ENCODE results near the gene SEPTIN7.

SEPTIN7 gene

DNA sequence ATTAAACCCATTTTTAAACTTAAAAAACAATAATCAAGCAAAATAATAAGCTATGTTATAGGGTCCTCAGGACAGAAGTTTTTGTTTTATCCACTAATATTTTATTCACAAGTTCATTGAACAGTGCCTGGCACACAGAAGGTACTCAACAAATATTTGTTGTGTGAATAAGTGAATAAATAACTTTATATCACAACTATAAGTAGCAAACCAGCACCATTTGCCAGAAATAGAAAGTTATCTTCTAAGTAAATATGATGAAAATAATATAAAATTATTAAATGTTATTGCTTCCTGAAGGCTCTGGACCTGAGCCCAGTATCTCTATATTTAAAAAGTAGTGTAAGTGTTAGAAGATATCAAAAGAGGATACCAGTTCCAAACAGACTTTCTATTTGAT is 29.1 kb upstream of the SEPTIN7 start:
- no peaks in the 10 kb centered on the region for H3K36me3 Mint-ChIP-seq (ENCODE audit: insufficient read depth)
- H3K4me1 Mint-ChIP-seq: no peaks in the 10 kb centered on the region
- no peak for DNase-seq (ENCODE audit: low spot score in 2 of 2)
- no peak overlapping the region for H3K4me3 Mint-ChIP-seq
- H3K9me3 Mint-ChIP-seq: no peaks in the 10 kb centered on the region
- ATAC-seq (replicated peaks; ENCODE audit: extremely low read depth, poor library complexity, severe bottlenecking): no peak
- H3K27ac Mint-ChIP-seq (ENCODE audit: low read depth): no peak overlapping the region
- H3K27me3 Mint-ChIP-seq: no peaks in the 10 kb centered on the region

DNA sequence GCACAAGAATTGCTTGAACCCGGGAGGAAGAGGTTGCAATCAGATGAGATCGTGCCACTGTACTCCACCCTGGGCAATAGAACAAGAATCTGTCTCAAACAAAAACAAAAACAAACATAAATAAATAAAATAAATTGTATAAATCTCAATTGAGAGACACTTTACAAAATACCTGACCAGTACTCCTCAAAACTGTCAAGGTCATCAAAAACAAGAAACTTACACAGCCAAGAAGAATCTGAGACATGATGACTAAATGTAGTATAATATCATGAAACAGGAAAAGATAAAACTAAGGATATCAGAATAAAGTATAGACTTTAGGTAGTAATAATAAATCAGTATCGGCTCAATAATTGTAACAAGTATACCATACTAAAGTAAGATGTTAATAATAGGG is 26.9 kb upstream of the SEPTIN7 start:
- Mint-ChIP-seq H3K9me3 (no peaks in the 10 kb centered on the region), H3K27me3 (no peaks in the 10 kb centered on the region), H3K36me3 (ENCODE audit: insufficient read depth) (no peaks in the 10 kb centered on the region), H3K4me1 (no peaks in the 10 kb centered on the region), H3K27ac (ENCODE audit: low read depth) (no peak overlapping the region), H3K4me3 (no peak overlapping the region)
- no peak for ATAC-seq (replicated peaks; ENCODE audit: extremely low read depth, poor library complexity, severe bottlenecking)
- DNase-seq (ENCODE audit: low spot score in 2 of 2): no peak

DNA sequence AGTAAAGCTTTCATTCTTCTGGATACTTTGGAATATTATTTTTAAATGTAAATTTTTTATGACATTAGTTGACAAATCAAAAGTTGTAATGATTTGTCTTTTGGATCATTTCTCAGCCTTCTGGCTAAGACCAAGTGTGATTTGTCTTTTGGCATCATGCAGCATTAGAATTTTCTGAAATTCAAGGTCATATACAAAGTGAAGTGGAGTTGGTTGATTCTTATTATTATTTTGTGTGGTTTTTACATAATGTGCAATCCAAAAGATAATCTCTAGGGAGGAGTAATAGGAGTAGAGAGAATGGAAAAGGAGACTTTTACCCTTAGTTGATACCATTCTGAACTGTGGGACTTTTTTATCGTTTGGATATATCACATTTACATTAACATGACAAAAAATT is 24.2 kb upstream of the SEPTIN7 start:
- Mint-ChIP-seq H3K27me3 (no peaks in the 10 kb centered on the region), H3K4me3 (no peak overlapping the region), H3K27ac (ENCODE audit: low read depth) (no peak overlapping the region), H3K36me3 (ENCODE audit: insufficient read depth) (no peaks in the 10 kb centered on the region), H3K9me3 (no peaks in the 10 kb centered on the region), H3K4me1 (no peaks in the 10 kb centered on the region)
- ATAC-seq (replicated peaks; ENCODE audit: extremely low read depth, poor library complexity, severe bottlenecking) (no peak), DNase-seq (ENCODE audit: low spot score in 2 of 2) (no peak)

- DNase-seq (ENCODE audit: low spot score in 2 of 2): no peak
- H3K27ac Mint-ChIP-seq (ENCODE audit: low read depth): no peak overlapping the region
- H3K36me3 Mint-ChIP-seq (ENCODE audit: insufficient read depth): no peaks in the 10 kb centered on the region
- H3K27me3 Mint-ChIP-seq: no peaks in the 10 kb centered on the region
- no peaks in the 10 kb centered on the region for H3K9me3 Mint-ChIP-seq
- no peak overlapping the region for H3K4me3 Mint-ChIP-seq
- H3K4me1 Mint-ChIP-seq: no peaks in the 10 kb centered on the region
- ATAC-seq (replicated peaks; ENCODE audit: extremely low read depth, poor library complexity, severe bottlenecking): no peak
Measured at GRCh38 chr7:35777121-35777520, 23.7 kb upstream of the SEPTIN7 start.

- no peak overlapping the region for H3K27ac Mint-ChIP-seq (ENCODE audit: low read depth)
- DNase-seq (ENCODE audit: low spot score in 2 of 2) (no peak), ATAC-seq (replicated peaks; ENCODE audit: extremely low read depth, poor library complexity, severe bottlenecking) (no peak)
- H3K4me3 Mint-ChIP-seq: no peak overlapping the region
- H3K4me1 Mint-ChIP-seq: no peaks in the 10 kb centered on the region
- no peaks in the 10 kb centered on the region for H3K36me3 Mint-ChIP-seq (ENCODE audit: insufficient read depth)
- no peaks in the 10 kb centered on the region for H3K27me3 Mint-ChIP-seq
- H3K9me3 Mint-ChIP-seq: no peaks in the 10 kb centered on the region
Measured at GRCh38 chr7:35780070-35780469, 20.8 kb upstream of the SEPTIN7 start.

- no peak overlapping the region for H3K4me3 Mint-ChIP-seq
- no peaks in the 10 kb centered on the region for H3K4me1 Mint-ChIP-seq
- H3K36me3 Mint-ChIP-seq (ENCODE audit: insufficient read depth): no peaks in the 10 kb centered on the region
- no peaks in the 10 kb centered on the region for H3K9me3 Mint-ChIP-seq
- H3K27me3 Mint-ChIP-seq: no peaks in the 10 kb centered on the region
- no peak for ATAC-seq (replicated peaks; ENCODE audit: extremely low read depth, poor library complexity, severe bottlenecking)
- H3K27ac Mint-ChIP-seq (ENCODE audit: low read depth): no peak overlapping the region
- no peak for DNase-seq (ENCODE audit: low spot score in 2 of 2)
Measured at GRCh38 chr7:35781200-35781701, 19.6 kb upstream of the SEPTIN7 start.

DNA sequence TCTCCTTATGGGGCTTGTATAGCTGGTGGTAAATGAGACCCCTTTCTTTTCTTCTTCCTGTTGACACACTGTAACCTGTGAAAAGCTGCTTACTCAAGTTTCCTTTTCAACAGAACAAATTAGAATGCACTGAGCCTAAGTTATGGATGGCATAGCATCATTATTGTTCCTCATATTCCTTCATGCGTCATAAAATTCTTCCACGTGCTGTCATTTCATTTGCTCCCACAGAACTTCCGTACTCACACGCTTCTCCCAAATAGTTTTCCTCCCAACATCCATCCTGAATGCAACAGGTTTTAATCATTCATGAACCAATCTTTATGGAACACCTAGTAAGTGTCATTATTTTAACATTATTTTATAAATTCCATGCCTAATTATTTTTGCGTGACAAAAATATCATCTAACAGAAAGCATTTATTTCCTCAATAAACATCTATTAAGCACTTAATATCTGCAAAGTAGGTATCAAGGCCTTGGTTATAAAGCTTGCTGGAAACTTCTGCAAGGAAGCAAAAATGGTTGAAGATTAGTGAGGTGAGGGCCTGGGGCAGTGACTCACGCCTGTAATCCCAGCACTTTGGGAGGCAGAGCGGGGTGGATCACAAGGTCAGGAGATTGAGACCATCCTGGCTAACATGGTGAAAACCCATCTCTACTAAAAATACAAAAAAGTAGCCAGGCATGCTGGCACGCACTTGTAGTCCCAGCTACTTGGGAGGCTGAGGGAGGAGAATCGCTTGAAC is 18.9 kb upstream of the SEPTIN7 start:
- ATAC-seq (replicated peaks; ENCODE audit: extremely low read depth, poor library complexity, severe bottlenecking) (no peak), DNase-seq (ENCODE audit: low spot score in 2 of 2) (no peak)
- Mint-ChIP-seq H3K27ac (ENCODE audit: low read depth) (no peak overlapping the region), H3K9me3 (no peaks in the 10 kb centered on the region), H3K27me3 (no peaks in the 10 kb centered on the region), H3K4me1 (no peaks in the 10 kb centered on the region), H3K36me3 (ENCODE audit: insufficient read depth) (no peaks in the 10 kb centered on the region), H3K4me3 (no peak overlapping the region)

GRCh38 chr7:35784332-35784731 is 16.5 kb upstream of the SEPTIN7 start:
- Mint-ChIP-seq H3K9me3 (peaks cover 8% of the 10 kb centered on the region), H3K36me3 (ENCODE audit: insufficient read depth) (no peaks in the 10 kb centered on the region), H3K4me1 (no peaks in the 10 kb centered on the region), H3K27ac (ENCODE audit: low read depth) (no peak overlapping the region), H3K4me3 (no peak overlapping the region), H3K27me3 (no peaks in the 10 kb centered on the region)
- DNase-seq (ENCODE audit: low spot score in 2 of 2): no peak
- no peak for ATAC-seq (replicated peaks; ENCODE audit: extremely low read depth, poor library complexity, severe bottlenecking)

DNA sequence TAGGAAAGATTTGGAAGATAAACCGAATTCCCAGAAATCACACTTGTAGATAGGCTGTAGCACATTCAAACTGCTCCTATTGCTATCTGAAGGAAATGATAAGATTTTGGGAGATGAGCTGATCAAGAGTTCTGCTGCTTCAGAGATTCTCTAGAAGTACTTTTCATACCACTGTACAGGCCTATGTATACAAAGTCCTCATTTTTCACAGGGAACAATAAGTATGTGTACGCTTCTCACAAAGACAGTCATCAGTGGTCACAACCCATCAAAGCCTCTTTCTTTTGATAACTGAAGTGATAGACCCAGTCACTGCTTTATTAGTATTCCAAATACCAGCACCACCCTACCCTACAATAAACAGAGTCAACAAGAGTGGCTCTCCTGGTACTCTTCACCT is 15.6 kb upstream of the SEPTIN7 start:
- Mint-ChIP-seq H3K4me3 (no peak overlapping the region), H3K9me3 (peaks cover 8% of the 10 kb centered on the region), H3K36me3 (ENCODE audit: insufficient read depth) (no peaks in the 10 kb centered on the region), H3K27me3 (no peaks in the 10 kb centered on the region), H3K4me1 (no peaks in the 10 kb centered on the region), H3K27ac (ENCODE audit: low read depth) (no peak overlapping the region)
- ATAC-seq (replicated peaks; ENCODE audit: extremely low read depth, poor library complexity, severe bottlenecking): no peak
- no peak for DNase-seq (ENCODE audit: low spot score in 2 of 2)

DNA sequence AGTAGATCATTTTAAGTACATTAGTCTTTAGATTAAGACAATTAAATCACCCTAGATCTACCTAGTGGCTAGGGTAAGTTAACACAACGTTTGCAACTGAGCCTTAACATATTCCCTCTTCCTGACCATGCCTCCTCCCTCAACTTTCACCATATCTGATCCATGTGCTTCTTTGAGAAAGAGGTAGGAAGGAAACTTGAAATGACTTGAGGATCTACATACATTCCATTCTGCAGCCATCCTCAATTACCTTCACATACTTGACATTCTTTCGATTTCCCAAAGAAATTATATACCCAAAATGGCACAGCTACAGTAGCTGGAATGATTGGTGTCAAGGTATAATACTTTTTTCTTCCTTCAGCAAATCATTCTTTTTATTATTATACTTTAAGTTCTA is 12.9 kb upstream of the SEPTIN7 start:
- H3K36me3 Mint-ChIP-seq (ENCODE audit: insufficient read depth): no peaks in the 10 kb centered on the region
- no peaks in the 10 kb centered on the region for H3K27me3 Mint-ChIP-seq
- H3K27ac Mint-ChIP-seq (ENCODE audit: low read depth): no peak overlapping the region
- no peaks in the 10 kb centered on the region for H3K4me1 Mint-ChIP-seq
- no peak overlapping the region for H3K4me3 Mint-ChIP-seq
- no peak for DNase-seq (ENCODE audit: low spot score in 2 of 2)
- no peak for ATAC-seq (replicated peaks; ENCODE audit: extremely low read depth, poor library complexity, severe bottlenecking)
- peaks cover 8% of the 10 kb centered on the region for H3K9me3 Mint-ChIP-seq

- Mint-ChIP-seq H3K4me1 (peaks cover 6% of the 10 kb centered on the region), H3K4me3 (no peak overlapping the region), H3K27me3 (no peaks in the 10 kb centered on the region), H3K36me3 (ENCODE audit: insufficient read depth) (no peaks in the 10 kb centered on the region), H3K27ac (ENCODE audit: low read depth) (no peak overlapping the region), H3K9me3 (peaks cover 8% of the 10 kb centered on the region)
- ATAC-seq (replicated peaks; ENCODE audit: extremely low read depth, poor library complexity, severe bottlenecking): no peak
- DNase-seq (ENCODE audit: low spot score in 2 of 2): no peak
Measured at GRCh38 chr7:35792472-35792871, 8.4 kb upstream of the SEPTIN7 start.

- Mint-ChIP-seq H3K9me3 (peaks cover 8% of the 10 kb centered on the region), H3K4me3 (no peak overlapping the region), H3K27ac (ENCODE audit: low read depth) (no peak overlapping the region), H3K4me1 (peaks cover 6% of the 10 kb centered on the region), H3K36me3 (ENCODE audit: insufficient read depth) (no peaks in the 10 kb centered on the region), H3K27me3 (no peaks in the 10 kb centered on the region)
- no peak for DNase-seq (ENCODE audit: low spot score in 2 of 2)
- no peak for ATAC-seq (replicated peaks; ENCODE audit: extremely low read depth, poor library complexity, severe bottlenecking)
Measured at GRCh38 chr7:35792873-35793489, 7.9 kb upstream of the SEPTIN7 start.

DNA sequence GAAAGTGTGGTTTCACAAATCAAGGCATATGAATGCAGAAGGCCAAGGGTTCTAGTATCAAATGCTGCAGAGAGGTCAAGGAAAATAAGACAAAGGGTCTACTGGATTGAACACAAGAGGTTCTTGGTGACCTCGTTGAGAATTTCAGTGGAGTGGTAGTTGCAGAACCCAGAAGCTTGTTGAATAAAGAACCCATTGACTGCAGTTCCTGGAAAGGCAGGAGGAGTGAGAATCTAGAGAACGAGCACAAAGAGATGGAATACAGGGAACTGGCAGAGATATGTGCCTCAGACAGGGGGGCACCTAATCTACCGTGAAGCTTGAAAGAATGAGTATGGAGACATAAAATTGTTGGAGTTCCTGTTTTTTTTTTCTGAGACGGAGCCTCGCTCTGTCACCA is 3.5 kb upstream of the SEPTIN7 start:
- H3K9me3 Mint-ChIP-seq: no peaks in the 10 kb centered on the region
- ATAC-seq (replicated peaks; ENCODE audit: extremely low read depth, poor library complexity, severe bottlenecking) (no peak), DNase-seq (ENCODE audit: low spot score in 2 of 2) (no peak)
- no peak overlapping the region for H3K27ac Mint-ChIP-seq (ENCODE audit: low read depth)
- no peak overlapping the region for H3K4me3 Mint-ChIP-seq
- no peaks in the 10 kb centered on the region for H3K27me3 Mint-ChIP-seq
- peaks cover 20% of the 10 kb centered on the region for H3K36me3 Mint-ChIP-seq (ENCODE audit: insufficient read depth)
- peaks cover 19% of the 10 kb centered on the region for H3K4me1 Mint-ChIP-seq

Data from central memory CD8-positive, alpha-beta T cell (primary cell).